Dermis blood vessel endothelial cell (primary cell): Measurements from ENCODE around the gene STAM. TPM values are rescaled to one million over a fixed set of nuclear protein-coding genes. Genes with fewer than 3 reads are reported as not detected.
"Not testable (repeated sequence)": the region's sequence is repeated elsewhere in the genome, so short reads cannot be mapped to it uniquely, and the experiment has no call there.

Experiments
- DNase-seq: peaks from one replicate; pipeline ENCODE4 v3.0.0; 2010
- total RNA-seq: library from RNA; depleted of rRNA; stranded (reverse); fragments of >200 nt; gene quantifications from 2 replicates; pipeline ENCODE4 v1.2.3, GENCODE V29; 2014

The STAM gene
- total RNA-seq = 12.9 and 22.4 TPM in 2 replicates

GRCh38 chr10:17643755-17644484 is at the start of gene STAM:
Gene STAM (plus strand): TSS chr10:17644151. CDS start chr10:17644340, 189 bp downstream.
- DNase-seq = peak; percentile 95

- no peak for DNase-seq
Measured at GRCh38 chr10:17597386-17597785, 46.6 kb upstream of the STAM start.

GRCh38 chr10:17599089-17599488 is 44.9 kb upstream of the STAM start:
- DNase-seq = peak; percentile 74

- no peak for DNase-seq
Measured at GRCh38 chr10:17605936-17606335, 38.0 kb upstream of the STAM start.

- peak; percentile 8 for DNase-seq
Measured at GRCh38 chr10:17606547-17607040, 37.4 kb upstream of the STAM start.

- peak; percentile 2 for DNase-seq
Measured at GRCh38 chr10:17607060-17607459, 36.9 kb upstream of the STAM start.

GRCh38 chr10:17607603-17608332 is 36.2 kb upstream of the STAM start:
- peak; percentile 80 for DNase-seq

- no peak for DNase-seq
Measured at GRCh38 chr10:17609523-17610079, 34.4 kb upstream of the STAM start.

- DNase-seq = peak; percentile 72
Measured at GRCh38 chr10:17616403-17617030, 27.4 kb upstream of the STAM start.

- peak; percentile 65 for DNase-seq
Measured at GRCh38 chr10:17617031-17617911, 26.7 kb upstream of the STAM start, which contains the start of gene HACD1. Gene HACD1 (minus strand): TSS chr10:17617374. CDS start chr10:17617339, 35 bp downstream.

GRCh38 chr10:17622061-17622460 is 21.9 kb upstream of the STAM start:
- no peak for DNase-seq

GRCh38 chr10:17624996-17625395 is 19.0 kb upstream of the STAM start:
- no peak for DNase-seq

- no peak for DNase-seq
Measured at GRCh38 chr10:17626656-17627055, 17.3 kb upstream of the STAM start.

GRCh38 chr10:17632590-17632989 is 11.4 kb upstream of the STAM start:
- DNase-seq = not testable (repeated sequence)

GRCh38 chr10:17633353-17633752 is 10.6 kb upstream of the STAM start:
- no peak for DNase-seq

GRCh38 chr10:17637869-17638268 is 6.1 kb upstream of the STAM start:
- DNase-seq = no peak

GRCh38 chr10:17640331-17640816 is 3.6 kb upstream of the STAM start:
- DNase-seq = no peak

- DNase-seq = peak; percentile 80
Measured at GRCh38 chr10:17643339-17643754, 604 bp upstream of the STAM start.

- DNase-seq = peak; percentile 59
Measured at GRCh38 chr10:17644485-17644943, 563 bp downstream of the STAM start.

- DNase-seq = peak; percentile 63
Measured at GRCh38 chr10:17645621-17646345, 1.8 kb downstream of the STAM start.

GRCh38 chr10:17647326-17647725 is 3.4 kb downstream of the STAM start:
- no peak for DNase-seq
